Dermis microvascular lymphatic vessel endothelial cell (primary cell): Measurements from ENCODE around the gene CELA2B. TPM values are rescaled to one million over a fixed set of nuclear protein-coding genes. Genes with fewer than 3 reads are reported as not detected.
"Not testable (repeated sequence)": the region's sequence is repeated elsewhere in the genome, so short reads cannot be mapped to it uniquely, and the experiment has no call there.

Experiments
- DNase-seq, 2 donors: peaks; one replicate each; pipeline versions ENCODE4 v3.0.0 to v3.0.0-alpha.2; 2010; ENCODE audit warnings: low read depth in 2 of 2
- total RNA-seq: library from RNA; depleted of rRNA; stranded (reverse); fragments of >200 nt; gene quantifications from 2 replicates; pipeline ENCODE4 v1.2.1, GENCODE V29; 2014

CELA2B gene
- total RNA-seq: not detected in 2 replicates

- no peak for DNase-seq
Observed at GRCh38 chr1:15475752-15476314, at the start of gene CELA2B. Gene CELA2B (plus strand): TSS chr1:15476104. CDS start chr1:15476126, 22 bp downstream.

- no peak for DNase-seq
Observed at GRCh38 chr1:15426492-15427279, 49.2 kb upstream of the CELA2B start.

- no peak for DNase-seq
Observed at GRCh38 chr1:15427280-15427666, 48.6 kb upstream of the CELA2B start.

- DNase-seq: not testable (repeated sequence)
Observed at GRCh38 chr1:15428252-15428651, 47.7 kb upstream of the CELA2B start.

- no peak for DNase-seq
Observed at GRCh38 chr1:15428815-15429435, 47.0 kb upstream of the CELA2B start.

GRCh38 chr1:15429701-15430149, 46.2 kb upstream of the CELA2B start:
- DNase-seq: no peak

- DNase-seq: peak in 1 of 2 donors; percentile 42
Observed at GRCh38 chr1:15430787-15431570, 44.9 kb upstream of the CELA2B start.

GRCh38 chr1:15431571-15431948, 44.3 kb upstream of the CELA2B start:
- DNase-seq: no peak

- DNase-seq: no peak
Observed at GRCh38 chr1:15432324-15432723, 43.6 kb upstream of the CELA2B start.

- DNase-seq: no peak
Observed at GRCh38 chr1:15433471-15433870, 42.4 kb upstream of the CELA2B start.

- not testable (repeated sequence) for DNase-seq
Observed at GRCh38 chr1:15434739-15435138, 41.2 kb upstream of the CELA2B start.

GRCh38 chr1:15435239-15436077, 40.4 kb upstream of the CELA2B start:
- no peak for DNase-seq

GRCh38 chr1:15436881-15437442, 38.9 kb upstream of the CELA2B start:
- no peak for DNase-seq

GRCh38 chr1:15439325-15439724, 36.6 kb upstream of the CELA2B start:
- DNase-seq: no peak

- no peak for DNase-seq
Observed at GRCh38 chr1:15440357-15440756, 35.5 kb upstream of the CELA2B start.

- no peak for DNase-seq
Observed at GRCh38 chr1:15441247-15441646, 34.7 kb upstream of the CELA2B start.

- DNase-seq: no peak
Observed at GRCh38 chr1:15442119-15442518, 33.8 kb upstream of the CELA2B start.

GRCh38 chr1:15442759-15443158, 33.1 kb upstream of the CELA2B start:
- DNase-seq: no peak

GRCh38 chr1:15443281-15443680, 32.6 kb upstream of the CELA2B start:
- no peak for DNase-seq
